Esophagus muscularis mucosa (tissue), 4 donors: ENCODE results near the gene EOLA2.

ENCODE experiments used
- EP300 ChIP-seq: sonication (generic); formaldehyde crosslinking; IDR thresholded peaks from one replicate; pipeline ENCODE4 v1.6.1; 2017; ENCODE audit warnings: antibody characterized with exemption
- POLR2A ChIP-seq: fragments of 450-650 bp; IDR thresholded peaks from one replicate; pipeline ENCODE4 v1.6.1; 2017; ENCODE audit warnings: antibody characterized with exemption, moderate library complexity, mild to moderate bottlenecking, low read depth
- POLR2AphosphoS5 ChIP-seq, 2 donors: sonication (generic); formaldehyde crosslinking; IDR thresholded peaks; one replicate each; pipeline ENCODE4 v1.6.1; 2017; ENCODE audit warnings: antibody characterized with exemption in 2 of 2
- TF ChIP-seq, protein P1 (sequence below), 3 experiments: fragments of 200-600 bp in 2 of 3; fragments of 450-650 bp in 1 of 3; sonication (generic) in 2 of 3; IDR thresholded peaks; one replicate each; pipeline ENCODE4 v1.5.1; 2017 to 2019; ENCODE audit warnings: antibody characterized with exemption in 3 of 3, mild to moderate bottlenecking in 2 of 3, moderate library complexity in 1 of 3

GRCh38 chrX:149937871-149938426 is 342 bp downstream of the EOLA2 start:
- TF ChIP-seq, protein P1, sequence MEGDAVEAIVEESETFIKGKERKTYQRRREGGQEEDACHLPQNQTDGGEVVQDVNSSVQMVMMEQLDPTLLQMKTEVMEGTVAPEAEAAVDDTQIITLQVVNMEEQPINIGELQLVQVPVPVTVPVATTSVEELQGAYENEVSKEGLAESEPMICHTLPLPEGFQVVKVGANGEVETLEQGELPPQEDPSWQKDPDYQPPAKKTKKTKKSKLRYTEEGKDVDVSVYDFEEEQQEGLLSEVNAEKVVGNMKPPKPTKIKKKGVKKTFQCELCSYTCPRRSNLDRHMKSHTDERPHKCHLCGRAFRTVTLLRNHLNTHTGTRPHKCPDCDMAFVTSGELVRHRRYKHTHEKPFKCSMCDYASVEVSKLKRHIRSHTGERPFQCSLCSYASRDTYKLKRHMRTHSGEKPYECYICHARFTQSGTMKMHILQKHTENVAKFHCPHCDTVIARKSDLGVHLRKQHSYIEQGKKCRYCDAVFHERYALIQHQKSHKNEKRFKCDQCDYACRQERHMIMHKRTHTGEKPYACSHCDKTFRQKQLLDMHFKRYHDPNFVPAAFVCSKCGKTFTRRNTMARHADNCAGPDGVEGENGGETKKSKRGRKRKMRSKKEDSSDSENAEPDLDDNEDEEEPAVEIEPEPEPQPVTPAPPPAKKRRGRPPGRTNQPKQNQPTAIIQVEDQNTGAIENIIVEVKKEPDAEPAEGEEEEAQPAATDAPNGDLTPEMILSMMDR (IDR thresholded peaks at IDR 0.05), result no peak
- TF ChIP-seq POLR2A (peak; percentile 7), EP300 (no peak), POLR2AphosphoS5 (IDR thresholded peaks at IDR 0.05) (no peak)
